ENCODE data around the gene CXCL10.

- TF ChIP-seq CTCF (IDR thresholded peaks at IDR 0.05) (no peak), POLR2A (IDR thresholded peaks at IDR 0.05) (no peak)
Observed at GRCh38 chr4:76022031-76022430, 1.3 kb downstream of the CXCL10 start.

Measured in uterus (tissue), 2 donors.